HG03095 (cell line): ENCODE measurements around the gene RAB11FIP5.
"Not testable (repeated sequence)": the region's sequence is repeated elsewhere in the genome, so short reads cannot be mapped to it uniquely, and the experiment has no call there.

Experiments
- ATAC-seq: cut with Tn5 transposase; IDR thresholded peaks from one replicate; pipeline ENCODE4 v1.9.1; 2021; ENCODE audit warnings: moderate library complexity; ENCODE audit not compliant: unreplicated experiment

The RAB11FIP5 gene

GRCh38 chr2:73069855-73070642 is 42.7 kb downstream of the RAB11FIP5 start:
- no peak for ATAC-seq

GRCh38 chr2:73069041-73069854 is 43.5 kb downstream of the RAB11FIP5 start:
- no peak for ATAC-seq

GRCh38 chr2:73068147-73068546 is 44.6 kb downstream of the RAB11FIP5 start:
- no peak for ATAC-seq

GRCh38 chr2:73067043-73067442 is 45.7 kb downstream of the RAB11FIP5 start:
- ATAC-seq: no peak

GRCh38 chr2:73065070-73065469 is 47.7 kb downstream of the RAB11FIP5 start:
- not testable (repeated sequence) for ATAC-seq

GRCh38 chr2:73063909-73064875 is 48.6 kb downstream of the RAB11FIP5 start:
- ATAC-seq: no peak

- no peak for ATAC-seq
Observed at GRCh38 chr2:73063472-73063871, 49.3 kb downstream of the RAB11FIP5 start.

GRCh38 chr2:73059106-73059505 is 53.6 kb downstream of the RAB11FIP5 start:
- no peak for ATAC-seq

- no peak for ATAC-seq
Observed at GRCh38 chr2:73054980-73055379, 57.8 kb downstream of the RAB11FIP5 start.

GRCh38 chr2:73053316-73054114 is 59.2 kb downstream of the RAB11FIP5 start:
- no peak for ATAC-seq

GRCh38 chr2:73050121-73050545 is 62.6 kb downstream of the RAB11FIP5 start:
- ATAC-seq: no peak

GRCh38 chr2:73043929-73044832 is 68.6 kb downstream of the RAB11FIP5 start:
- ATAC-seq: no peak

GRCh38 chr2:73043276-73043675 is 69.5 kb downstream of the RAB11FIP5 start:
- ATAC-seq: no peak

- no peak for ATAC-seq
Observed at GRCh38 chr2:73037947-73038585, 74.7 kb downstream of the RAB11FIP5 start.

GRCh38 chr2:73036766-73037165 is 76.0 kb downstream of the RAB11FIP5 start:
- ATAC-seq: no peak

- ATAC-seq: no peak
Observed at GRCh38 chr2:73035899-73036711, 76.6 kb downstream of the RAB11FIP5 start.

GRCh38 chr2:73034661-73035375 is 77.9 kb downstream of the RAB11FIP5 start:
- no peak for ATAC-seq
